ENCODE data around the gene KRT80.

The KRT80 gene

GRCh38 chr12:52175371-52176350 lies 16.2 kb downstream of the KRT80 start:
- no peak for DNase-seq

GRCh38 chr12:52173526-52173925 lies 18.3 kb downstream of the KRT80 start:
- DNase-seq, result no peak

GRCh38 chr12:52172956-52173355 lies 18.9 kb downstream of the KRT80 start:
- DNase-seq, result no peak

GRCh38 chr12:52171950-52172512 lies 19.8 kb downstream of the KRT80 start:
- DNase-seq, result peak; percentile 56

GRCh38 chr12:52170827-52171226 lies 21.0 kb downstream of the KRT80 start:
- no peak for DNase-seq

- no peak for DNase-seq
These were observed 21.9 kb downstream of the KRT80 start for GRCh38 chr12:52169886-52170285.

GRCh38 chr12:52168019-52168717 lies 23.6 kb downstream of the KRT80 start:
- DNase-seq, result no peak

GRCh38 chr12:52167526-52167925 lies 24.3 kb downstream of the KRT80 start:
- no peak for DNase-seq

- DNase-seq, result no peak
These were observed 25.1 kb downstream of the KRT80 start for GRCh38 chr12:52166672-52167071.

GRCh38 chr12:52165096-52165855 lies 26.5 kb downstream of the KRT80 start:
- DNase-seq, result no peak

GRCh38 chr12:52164624-52165023 lies 27.2 kb downstream of the KRT80 start:
- DNase-seq, result no peak

- no peak for DNase-seq
These were observed 28.8 kb downstream of the KRT80 start for GRCh38 chr12:52162981-52163380.

GRCh38 chr12:52160200-52160599 lies 31.6 kb downstream of the KRT80 start:
- no peak for DNase-seq

- DNase-seq, result no peak
These were observed 34.2 kb downstream of the KRT80 start for GRCh38 chr12:52157566-52158150.

GRCh38 chr12:52156757-52157565 lies 34.9 kb downstream of the KRT80 start:
- DNase-seq, result peak; percentile 81

- no peak for DNase-seq
These were observed 35.5 kb downstream of the KRT80 start for GRCh38 chr12:52156311-52156710.

- DNase-seq, result no peak
These were observed 36.6 kb downstream of the KRT80 start for GRCh38 chr12:52155048-52155868.

GRCh38 chr12:52152905-52153317 lies 38.9 kb downstream of the KRT80 start:
- DNase-seq, result no peak

- DNase-seq, result peak; percentile 77
These were observed 39.7 kb downstream of the KRT80 start for GRCh38 chr12:52151837-52152783.
